AG04450 (cell line): Measurements from ENCODE around the gene FREM2. TPM values are rescaled to one million over a fixed set of nuclear protein-coding genes. Genes with fewer than 3 reads are reported as not detected.

ENCODE experiments used
- CTCF ChIA-PET: fragments of 300-600, 350-600 bp; formaldehyde crosslinking; extraction: SDS; loops from one replicate; lab custom pipeline; 2022; ENCODE audit warnings: antibody characterized with exemption, inconsistent platforms; lab: Charles Lee
- POLR2A ChIA-PET: fragments of 350-600 bp; formaldehyde crosslinking; extraction: SDS; loops from one replicate; lab custom pipeline; 2021; ENCODE audit warnings: antibody characterized with exemption, inconsistent platforms; lab: Yijun Ruan, JAX
- DNase-seq: peaks from one replicate; pipeline ENCODE4 v3.0.0-alpha.2; 2011; ENCODE audit warnings: low read depth, low spot score
- H3K27ac ChIP-seq: one replicate; pipeline ENCODE4 v1.5.1; 2012; ENCODE audit warnings: low read depth, low read length, control low read depth
- H3K27me3 ChIP-seq: one replicate; pipeline ENCODE4 v1.6.0; 2012; ENCODE audit warnings: low read length; ENCODE audit not compliant: control insufficient read depth, insufficient read depth
- H3K4me3 ChIP-seq: 2 replicates; pipeline ENCODE4 v1.5.1; 2011; ENCODE audit warnings: mild to moderate bottlenecking, low read depth, low read length, control low read depth
- H3K9me3 ChIP-seq: 2 replicates; pipeline ENCODE4 v1.5.1; 2012; ENCODE audit warnings: low read length; ENCODE audit not compliant: control insufficient read depth, insufficient read depth
- CTCF ChIP-seq: IDR thresholded peaks from 2 replicates; pipeline ENCODE4 v1.5.1; 2011; ENCODE audit warnings: low read depth, low read length, control low read depth, inconsistent platforms
- polyA plus RNA-seq: library from polyadenylated mRNA; depleted of rRNA; stranded (reverse); fragments of >200 nt; gene quantifications from 2 replicates; pipeline ENCODE4 v1.2.3, GENCODE V29; 2011

FREM2 gene
- polyA plus RNA-seq, 1 experiment = not detected

GRCh38 chr13:38902551-38902950, 215.7 kb downstream of the FREM2 start:
- no peak for DNase-seq
- CTCF ChIA-PET = no interaction called here
- H3K9me3 ChIP-seq = no peaks in the 10 kb centered on the region

GRCh38 chr13:38905081-38905480, 218.2 kb downstream of the FREM2 start:
- ChIA-PET CTCF (interaction anchor here (0.7 kb wide), 1 partner anchor 30 kb away, joined by 3 read pairs; no protein-coding TSS in a partner anchor), POLR2A (no interaction called here)
- no peaks in the 10 kb centered on the region for H3K9me3 ChIP-seq
- TF ChIP-seq CTCF = no peak
- no peak overlapping the region for H3K4me3 ChIP-seq
- no peaks in the 10 kb centered on the region for H3K27me3 ChIP-seq
- DNase-seq = no peak
- no peak overlapping the region for H3K27ac ChIP-seq

More at GRCh38 chr13:38902551-38902950, 215.7 kb downstream of the FREM2 start:
- no peak for TF ChIP-seq CTCF
- POLR2A ChIA-PET = no interaction called here
- no peaks in the 10 kb centered on the region for H3K27me3 ChIP-seq
- no peak overlapping the region for H3K4me3 ChIP-seq
- no peak overlapping the region for H3K27ac ChIP-seq

- CTCF ChIA-PET = interaction anchor here (0.7 kb wide), 1 partner anchor 31 kb away, joined by 3 read pairs; no protein-coding TSS in a partner anchor
- TF ChIP-seq CTCF = no peak
- POLR2A ChIA-PET = no interaction called here
- H3K27ac ChIP-seq = no peak overlapping the region
- H3K4me3 ChIP-seq = no peak overlapping the region
- no peaks in the 10 kb centered on the region for H3K9me3 ChIP-seq
- no peaks in the 10 kb centered on the region for H3K27me3 ChIP-seq
- no peak for DNase-seq
These were observed 219.0 kb downstream of the FREM2 start for GRCh38 chr13:38905861-38906260.

- no peak for DNase-seq
- H3K9me3 ChIP-seq = no peaks in the 10 kb centered on the region
- ChIA-PET CTCF (no interaction called here), POLR2A (no interaction called here)
- TF ChIP-seq CTCF = no peak
- no peak overlapping the region for H3K27ac ChIP-seq
- H3K4me3 ChIP-seq = no peak overlapping the region
- H3K27me3 ChIP-seq = no peaks in the 10 kb centered on the region
These were observed 221.7 kb downstream of the FREM2 start for GRCh38 chr13:38908574-38908973.

- CTCF ChIA-PET = interaction anchor here (1.1 to 1.3 kb wide), 2 partner anchors 9 to 11 kb away, joined by 3 read pairs; no protein-coding TSS in a partner anchor
- Histone ChIP-seq H3K9me3 (no peaks in the 10 kb centered on the region), H3K27ac (no peak overlapping the region), H3K27me3 (no peaks in the 10 kb centered on the region), H3K4me3 (no peak overlapping the region)
- no peak for TF ChIP-seq CTCF
- DNase-seq = no peak
- POLR2A ChIA-PET = interaction anchor here (0.7 kb wide), 1 partner anchor 48 kb away, joined by 3 read pairs; no protein-coding TSS in a partner anchor
These were observed 227.2 kb downstream of the FREM2 start for GRCh38 chr13:38914070-38914469.
